GM18499 (cell line): ENCODE data around the gene ARAP3.
"Not testable (repeated sequence)": the region's sequence is repeated elsewhere in the genome, so short reads cannot be mapped to it uniquely, and the experiment has no call there.

ENCODE experiments used
- ATAC-seq: cut with Tn5 transposase; IDR thresholded peaks from one replicate; pipeline ENCODE4 v1.9.1; 2021; ENCODE audit warnings: moderate number of reproducible peaks; ENCODE audit not compliant: insufficient read depth, unreplicated experiment

The ARAP3 gene

GRCh38 chr5:141623611-141624010 is 58.4 kb downstream of the ARAP3 start:
- no peak for ATAC-seq

DNA sequence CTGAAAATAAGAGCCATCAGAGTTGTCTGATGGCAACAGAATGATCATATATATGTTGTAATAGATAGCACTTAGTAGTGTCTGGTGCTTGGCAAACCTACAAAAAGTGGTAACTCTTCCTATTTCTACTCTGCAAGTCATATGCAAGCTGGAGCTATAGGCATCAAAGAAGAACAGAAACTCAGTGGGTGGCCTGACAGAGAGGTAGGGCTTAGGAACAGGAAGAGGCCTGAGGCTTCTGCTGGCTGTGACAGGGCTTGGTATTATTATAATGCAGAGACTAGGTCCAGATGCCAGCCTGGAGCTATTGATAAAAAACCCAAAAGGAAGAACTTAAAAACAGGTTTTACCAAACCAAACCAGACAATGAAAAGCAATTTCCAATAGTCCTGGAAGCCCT is 58.8 kb downstream of the ARAP3 start:
- peak; percentile 44 for ATAC-seq

GRCh38 chr5:141618804-141619554 is 63.1 kb downstream of the ARAP3 start, which contains the start of gene DIAPH1:
Gene DIAPH1, minus strand, starts transcription at chr5:141619000. Its CDS starts 86 bp downstream, at chr5:141618914.
- ATAC-seq, result peak; percentile 49

GRCh38 chr5:141618030-141618803 is 63.8 kb downstream of the ARAP3 start:
- ATAC-seq, result peak; percentile 7

GRCh38 chr5:141617682-141618029 is 64.4 kb downstream of the ARAP3 start:
- no peak for ATAC-seq

GRCh38 chr5:141617128-141617527 is 64.9 kb downstream of the ARAP3 start:
- ATAC-seq, result no peak

DNA sequence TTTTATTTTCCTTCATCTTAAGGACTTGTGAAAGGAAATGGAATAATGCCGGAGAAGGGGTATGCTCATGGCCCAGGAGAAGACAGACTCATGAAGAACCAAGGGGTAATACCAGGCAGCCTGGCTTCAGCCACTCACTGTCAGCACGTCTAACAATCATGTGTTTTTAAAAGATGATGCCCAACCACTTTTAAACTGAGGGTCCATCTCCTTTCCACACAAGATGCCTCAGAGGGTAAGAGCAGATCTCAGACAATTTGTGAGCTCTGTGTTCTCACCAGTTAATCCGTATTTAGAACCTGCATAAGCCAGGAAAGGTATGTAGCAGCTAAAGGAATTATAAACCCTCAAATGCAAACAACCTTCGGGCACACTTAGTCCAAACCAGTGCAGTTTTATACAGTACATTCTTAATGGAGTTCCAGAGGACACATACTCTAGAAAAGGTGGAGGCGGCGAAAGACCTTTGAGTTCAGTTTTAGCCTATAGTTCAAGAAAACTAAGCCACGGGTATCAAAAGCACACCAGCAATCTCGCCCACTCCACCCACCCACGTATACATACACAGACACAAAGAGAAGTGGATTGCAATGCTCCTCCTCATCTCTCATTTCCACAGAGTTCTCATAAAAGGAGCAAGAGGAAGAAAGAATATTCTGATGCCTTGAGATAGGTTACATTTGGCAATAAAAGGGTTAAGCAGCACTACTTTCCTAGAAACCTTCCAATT is 65.9 kb downstream of the ARAP3 start:
- ATAC-seq, result no peak

- no peak for ATAC-seq
These were observed 68.7 kb downstream of the ARAP3 start for GRCh38 chr5:141613344-141613743.

DNA sequence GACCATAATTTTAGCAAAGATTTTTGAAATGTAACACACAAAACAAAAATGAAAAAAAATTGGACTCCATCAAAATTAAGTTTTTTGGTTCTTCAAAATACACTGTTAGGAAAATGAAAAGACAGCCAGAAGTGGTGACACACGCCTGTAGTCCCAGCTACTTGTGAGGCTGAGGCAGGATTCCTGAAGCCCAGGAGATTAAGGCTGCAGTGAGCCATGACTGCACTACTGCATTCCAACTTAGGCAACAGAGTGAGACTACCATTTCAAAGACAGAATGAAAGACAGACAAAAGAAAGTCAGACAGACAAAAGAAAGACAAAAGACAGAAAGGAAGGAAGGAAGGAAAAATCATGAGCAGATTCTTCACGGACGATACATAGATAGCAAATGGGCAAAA is 70.7 kb downstream of the ARAP3 start:
- ATAC-seq, result no peak

DNA sequence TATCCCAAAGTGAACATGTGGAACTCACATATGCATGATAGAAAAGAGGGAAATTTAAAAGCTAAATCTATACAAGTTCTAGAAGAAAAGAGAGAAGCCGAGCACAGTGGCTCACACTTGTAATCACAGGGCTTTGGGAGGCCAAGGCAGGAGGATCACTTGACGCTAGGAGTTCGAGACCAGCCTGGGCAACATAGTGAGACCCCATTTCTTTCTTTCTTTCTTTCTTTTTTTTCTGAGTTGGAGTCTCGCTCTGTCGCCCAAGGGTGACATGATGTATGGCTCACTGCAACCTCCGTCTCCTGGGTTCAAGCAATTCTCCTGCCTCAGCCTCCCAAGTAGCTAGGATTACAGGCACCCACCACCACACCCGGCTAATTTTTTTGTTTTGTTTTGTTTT is 72.1 kb downstream of the ARAP3 start:
- ATAC-seq, result not testable (repeated sequence)

DNA sequence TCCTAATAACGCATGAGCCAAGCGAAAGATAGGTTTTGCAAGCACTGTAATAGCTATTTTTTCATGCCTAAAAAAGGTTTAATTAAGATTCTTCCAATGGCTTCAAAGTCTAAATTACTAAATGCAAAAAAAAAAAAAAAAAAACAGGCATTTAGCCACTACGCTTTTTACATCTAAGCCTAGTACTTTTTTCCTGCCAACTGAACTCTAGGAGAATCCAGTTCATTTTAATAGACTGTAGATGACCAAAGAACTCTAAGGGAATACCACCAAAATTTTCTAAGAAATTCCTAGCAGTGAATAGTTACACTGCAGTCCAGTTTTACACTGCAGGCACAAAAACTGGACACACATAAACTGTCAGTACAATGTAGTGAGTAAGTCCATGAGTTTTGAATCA is 73.0 kb downstream of the ARAP3 start:
- ATAC-seq, result no peak

GRCh38 chr5:141608557-141608956 is 73.5 kb downstream of the ARAP3 start:
- ATAC-seq, result no peak

GRCh38 chr5:141608046-141608445 is 74.0 kb downstream of the ARAP3 start:
- no peak for ATAC-seq

GRCh38 chr5:141605523-141606277 is 76.3 kb downstream of the ARAP3 start:
- ATAC-seq, result peak; percentile 90

- no peak for ATAC-seq
These were observed 77.9 kb downstream of the ARAP3 start for GRCh38 chr5:141603923-141604717.
